ENCODE data around the gene IMPDH1. TPM values are rescaled to one million over a fixed set of nuclear protein-coding genes. Genes with fewer than 3 reads are reported as not detected.

IMPDH1 gene
- total RNA-seq, 1 donor: 37.2 TPM

- TF ChIP-seq, protein P1, sequence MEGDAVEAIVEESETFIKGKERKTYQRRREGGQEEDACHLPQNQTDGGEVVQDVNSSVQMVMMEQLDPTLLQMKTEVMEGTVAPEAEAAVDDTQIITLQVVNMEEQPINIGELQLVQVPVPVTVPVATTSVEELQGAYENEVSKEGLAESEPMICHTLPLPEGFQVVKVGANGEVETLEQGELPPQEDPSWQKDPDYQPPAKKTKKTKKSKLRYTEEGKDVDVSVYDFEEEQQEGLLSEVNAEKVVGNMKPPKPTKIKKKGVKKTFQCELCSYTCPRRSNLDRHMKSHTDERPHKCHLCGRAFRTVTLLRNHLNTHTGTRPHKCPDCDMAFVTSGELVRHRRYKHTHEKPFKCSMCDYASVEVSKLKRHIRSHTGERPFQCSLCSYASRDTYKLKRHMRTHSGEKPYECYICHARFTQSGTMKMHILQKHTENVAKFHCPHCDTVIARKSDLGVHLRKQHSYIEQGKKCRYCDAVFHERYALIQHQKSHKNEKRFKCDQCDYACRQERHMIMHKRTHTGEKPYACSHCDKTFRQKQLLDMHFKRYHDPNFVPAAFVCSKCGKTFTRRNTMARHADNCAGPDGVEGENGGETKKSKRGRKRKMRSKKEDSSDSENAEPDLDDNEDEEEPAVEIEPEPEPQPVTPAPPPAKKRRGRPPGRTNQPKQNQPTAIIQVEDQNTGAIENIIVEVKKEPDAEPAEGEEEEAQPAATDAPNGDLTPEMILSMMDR (IDR thresholded peaks at IDR 0.05; ENCODE audit: insufficient read depth, low read length): no peak
- no peak overlapping the region for H3K4me3 ChIP-seq (ENCODE audit: low read depth, low read length)
- no peak for DNase-seq (ENCODE audit: low read depth)
Observed at GRCh38 chr7:128447941-128448564, 38.3 kb upstream of the IMPDH1 start.

- no peak overlapping the region for H3K4me3 ChIP-seq (ENCODE audit: low read depth, low read length)
- TF ChIP-seq, protein P1 (IDR thresholded peaks at IDR 0.05; ENCODE audit: insufficient read depth, low read length): no peak
- DNase-seq (ENCODE audit: low read depth): no peak
Observed at GRCh38 chr7:128446306-128446705, 36.5 kb upstream of the IMPDH1 start.

DNA sequence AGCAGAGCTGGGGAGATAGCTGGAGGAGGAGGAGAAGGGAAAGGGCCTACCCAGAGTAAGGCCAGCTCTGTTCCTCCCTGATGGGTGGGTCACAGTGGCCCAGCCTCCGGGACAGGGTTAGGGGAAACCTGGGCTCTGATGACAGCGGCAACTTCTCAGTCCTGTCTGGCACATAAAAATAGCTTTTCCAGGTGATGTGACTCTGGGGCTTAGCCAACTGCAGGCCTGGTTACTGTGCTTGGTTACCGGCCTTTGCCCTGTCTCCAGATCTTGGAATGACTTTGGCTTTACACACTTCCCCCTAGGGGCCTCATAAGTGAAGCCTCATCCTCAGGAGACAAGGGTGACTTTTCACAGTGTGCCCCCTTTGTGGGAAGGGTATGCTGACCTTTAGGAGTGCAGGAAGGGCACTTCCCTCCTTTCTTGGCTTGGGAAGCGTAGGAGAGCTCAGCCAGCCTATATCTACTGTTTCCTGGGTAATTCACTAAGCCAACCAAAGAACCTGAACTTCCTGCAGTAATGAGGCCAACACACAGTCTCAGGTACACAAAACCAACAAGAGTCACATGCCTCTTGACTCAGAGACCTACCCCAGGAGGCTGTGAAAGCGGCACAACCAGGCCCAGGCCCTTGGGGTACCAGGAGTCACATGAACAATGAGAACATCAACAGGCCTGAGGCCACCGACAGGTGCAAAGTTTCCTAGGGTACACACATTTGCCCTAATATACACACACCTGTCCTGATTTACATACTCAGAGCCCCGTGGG, 34.2 kb upstream of the IMPDH1 start:
- H3K4me3 ChIP-seq (ENCODE audit: low read depth, low read length): no peak overlapping the region
- TF ChIP-seq, protein P1 (IDR thresholded peaks at IDR 0.05; ENCODE audit: insufficient read depth, low read length): no peak
- no peak for DNase-seq (ENCODE audit: low read depth)

DNA sequence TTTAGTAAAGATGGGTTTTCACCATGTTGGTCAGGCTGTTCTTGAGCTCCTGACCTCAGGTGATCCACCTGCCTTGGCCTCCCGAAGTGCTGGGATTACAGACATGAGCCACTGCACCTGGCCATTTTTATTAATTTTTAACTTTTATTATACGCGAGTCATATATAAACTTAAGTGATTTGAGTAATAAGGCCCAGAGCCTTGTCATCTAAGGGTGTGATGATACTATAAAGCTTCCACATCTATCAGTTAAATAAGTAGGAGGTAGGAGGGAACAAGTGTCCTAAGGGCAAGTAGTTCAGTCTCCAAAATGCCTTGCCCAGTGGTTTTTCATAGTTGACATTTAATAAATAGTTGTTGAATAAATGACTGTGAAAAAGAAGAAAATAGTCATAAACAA, 32.6 kb upstream of the IMPDH1 start:
- TF ChIP-seq, protein P1 (IDR thresholded peaks at IDR 0.05; ENCODE audit: insufficient read depth, low read length): no peak
- H3K4me3 ChIP-seq (ENCODE audit: low read depth, low read length): no peak overlapping the region
- no peak for DNase-seq (ENCODE audit: low read depth)

DNA sequence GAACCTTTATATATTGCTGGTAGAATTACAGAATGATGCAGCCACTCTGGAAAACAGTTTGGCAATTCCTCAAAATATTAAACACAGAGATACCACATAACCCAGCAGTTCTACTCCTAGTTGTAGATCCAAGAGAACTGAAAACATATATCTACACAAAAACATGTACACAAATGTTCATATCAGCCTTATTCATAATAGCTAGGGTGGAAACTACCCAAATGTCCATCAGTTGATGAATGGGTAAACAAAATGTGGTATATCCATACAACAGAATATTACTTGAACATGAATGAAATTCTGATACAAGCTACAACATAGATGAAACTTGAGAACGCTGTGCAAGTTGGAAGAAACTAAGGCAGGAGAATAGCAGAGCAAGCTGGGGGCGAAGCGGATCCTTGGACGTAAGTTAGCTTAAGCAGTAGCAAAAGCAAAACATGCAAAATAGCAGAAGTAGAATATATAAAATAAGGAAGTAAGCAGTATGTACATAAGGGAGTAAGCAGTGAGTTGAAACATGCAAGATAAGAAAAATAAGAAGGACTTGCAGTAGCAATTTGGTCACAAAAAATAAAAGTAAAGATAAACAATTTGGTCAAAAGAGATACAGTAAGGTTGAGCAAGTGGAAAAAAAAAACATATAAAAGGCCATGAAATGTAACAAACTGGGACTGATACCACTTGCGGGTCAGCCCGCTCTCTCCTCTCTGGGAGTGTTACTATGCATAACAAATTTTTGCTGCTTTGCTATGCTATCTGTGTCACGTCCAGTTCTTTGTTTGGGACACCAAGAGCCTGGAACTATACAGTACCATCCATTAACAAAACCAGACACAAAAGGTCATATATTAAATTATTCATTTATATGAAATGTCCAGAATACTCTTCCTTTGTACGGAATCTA, 27.9 kb upstream of the IMPDH1 start:
- TF ChIP-seq, protein P1 (IDR thresholded peaks at IDR 0.05; ENCODE audit: insufficient read depth, low read length): no peak
- H3K4me3 ChIP-seq (ENCODE audit: low read depth, low read length): no peak overlapping the region
- no peak for DNase-seq (ENCODE audit: low read depth)

DNA sequence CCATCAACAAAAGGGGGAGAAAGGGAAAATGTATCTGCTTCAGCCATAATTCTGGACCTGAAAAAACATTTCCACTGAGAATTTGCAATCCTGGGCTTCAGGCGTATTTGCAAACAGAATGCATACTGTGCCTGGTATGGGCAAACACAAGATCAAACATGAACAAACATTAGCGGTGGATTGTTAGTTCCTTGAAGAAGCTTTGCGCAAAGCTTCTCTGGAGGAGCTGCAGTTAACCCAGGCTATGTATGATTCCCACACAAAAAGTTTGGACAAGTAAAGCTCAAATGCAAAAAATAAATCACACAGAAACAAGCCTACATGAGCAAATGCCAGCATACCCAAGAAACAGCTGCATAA, 25.5 kb upstream of the IMPDH1 start:
- H3K4me3 ChIP-seq (ENCODE audit: low read depth, low read length): no peak overlapping the region
- DNase-seq (ENCODE audit: low read depth): no peak
- TF ChIP-seq, protein P1 (IDR thresholded peaks at IDR 0.05; ENCODE audit: insufficient read depth, low read length): no peak

Data from fibroblast of the aortic adventitia (primary cell).